Measurements from ENCODE around the gene MTA3. TPM values are rescaled to one million over a fixed set of nuclear protein-coding genes. Genes with fewer than 3 reads are reported as not detected.

The MTA3 gene
- total and polyA plus RNA-seq, 2 of the 8 experiments (the other 6 are each of a cell fraction or from before 2014, with no cell fraction given) = 125 to 184 TPM

GRCh38 chr2:42714686-42715085 is 146.3 kb downstream of the MTA3 start:
- H2BK5ac ChIP-seq (ENCODE audit: low read depth, low read length) = no peak overlapping the region
- no peak overlapping the region for H3K4me3 ChIP-seq (ENCODE audit: extremely low read depth in 1 of 4, insufficient read depth in 2 of 4, low read depth in 3 of 4, low read length in 4 of 4)
- H3K27me3 ChIP-seq (replicated peaks in 1 of 4; ENCODE audit: control insufficient read depth in 3 of 4, extremely low read depth in 1 of 4, insufficient read depth in 3 of 4, low read length in 3 of 4) = no peaks in the 10 kb centered on the region
- H3K79me1 ChIP-seq (ENCODE audit: low read depth, low read length) = no peaks in the 10 kb centered on the region
- no peaks in the 10 kb centered on the region for H3K79me2 ChIP-seq (ENCODE audit: control insufficient read depth in 1 of 2, insufficient read depth in 2 of 2, low read length in 2 of 2)
- H4K20me1 ChIP-seq (replicated peaks in 1 of 2; ENCODE audit: control insufficient read depth in 1 of 2, insufficient read depth in 2 of 2, low read length in 2 of 2) = no peaks in the 10 kb centered on the region
- H3K14ac ChIP-seq (ENCODE audit: insufficient read length) = no peak overlapping the region
- no peak overlapping the region for H3K23ac ChIP-seq (ENCODE audit: insufficient read length)
- no peak overlapping the region for H2BK12ac ChIP-seq (ENCODE audit: low read depth, low read length)
- no peak overlapping the region for H3K18ac ChIP-seq (ENCODE audit: extremely low read depth, low read length)
- ChIA-PET POLR2A (ENCODE audit: partially characterized antibody) (no interaction called here), CTCF (ENCODE audit: partially characterized antibody) (no interaction called here)
- H3K56ac ChIP-seq (replicated peaks; ENCODE audit: insufficient read length, low read depth, low read length) = no peak overlapping the region
- TF ChIP-seq POLR2A (IDR thresholded peaks at IDR 0.05; ENCODE audit: control extremely low read depth in 1 of 2, low read depth in 2 of 2, low read length in 2 of 2) = peak in 1 of 2 experiments; percentile 44; a peak in 1 of 3 replicates
- no peak for TF ChIP-seq EZH2 (IDR thresholded peaks at IDR 0.05; ENCODE audit: low read depth, low read length, severe bottlenecking)
- peak; percentile 73 for TF ChIP-seq POLR2AphosphoS5 (IDR thresholded peaks at IDR 0.05; ENCODE audit: low read depth, low read length)
- H2BK20ac ChIP-seq (ENCODE audit: low read length) = no peak overlapping the region
- H2BK120ac ChIP-seq (replicated peaks; ENCODE audit: low read depth, low read length) = no peak overlapping the region
- no peak overlapping the region for H4K8ac ChIP-seq (ENCODE audit: extremely low read depth, insufficient read depth, low read length)
- no peaks in the 10 kb centered on the region; the same call in 1 of the 2 replicates for H3K23me2 ChIP-seq (ENCODE audit: low read depth, low read length)
- 89% methylated on average over 7 of the region's 7 CpGs; no CpG with 5 or more reads in 1 of the 2 experiments for WGBS, 2 experiments (ENCODE audit: extremely low coverage in 1 of 2, insufficient coverage in 1 of 2, insufficient read length in 1 of 2, insufficient replicate concordance in 2 of 2, low coverage in 1 of 2, low lambda C conversion rate in 2 of 2, missing lambda C conversion rate in 1 of 2)
- H2AK5ac ChIP-seq (ENCODE audit: low read depth, low read length) = no peak overlapping the region
- no peak for DNase-seq (ENCODE audit: low read depth in 1 of 2, low spot score in 2 of 2)
- no peak overlapping the region for H3K27ac ChIP-seq (ENCODE audit: low read depth, low read length)
- no peak overlapping the region for H3K4ac ChIP-seq (replicated peaks; ENCODE audit: insufficient read length, low read depth, low read length)
- H2BK15ac ChIP-seq (ENCODE audit: low read length) = no peak overlapping the region
- no peak overlapping the region for H2AFZ ChIP-seq (ENCODE audit: low read length)
- H3K9me3 ChIP-seq (ENCODE audit: insufficient read depth in 2 of 2, low read depth in 1 of 2, low read length in 1 of 2) = no peaks in the 10 kb centered on the region
- no peak overlapping the region for H3K4me2 ChIP-seq (ENCODE audit: insufficient read depth in 1 of 2, low read depth in 2 of 2, low read length in 2 of 2)
- peaks cover 0 to 5% (median 2%) of the 10 kb centered on the region in 4 experiments; a peak in 2 of 7 replicates for H3K4me1 ChIP-seq (replicated peaks in 1 of 4; ENCODE audit: control insufficient read depth in 3 of 4, insufficient read depth in 4 of 4, low read length in 3 of 4)
- no peak for FAIRE-seq
- peaks cover 0 to 5% (median 0%) of the 10 kb centered on the region in 4 experiments; a peak in 3 of 8 replicates for H3K36me3 ChIP-seq (ENCODE audit: control insufficient read depth in 2 of 4, insufficient read depth in 4 of 4, low read length in 3 of 4)
- no peak overlapping the region for H3K9ac ChIP-seq (replicated peaks in 1 of 4; ENCODE audit: extremely low read depth in 1 of 4, low read depth in 3 of 4, low read length in 3 of 4)
- H4K91ac ChIP-seq (replicated peaks; ENCODE audit: insufficient read length, low read length) = no peak overlapping the region
- no peak overlapping the region for H4K5ac ChIP-seq (ENCODE audit: insufficient read length, low read depth, low read length)

Measured in H1 (cell line).